Progenitor cell of endocrine pancreas (in vitro differentiated cells): ENCODE data around the gene MTX1. TPM values are rescaled to one million over a fixed set of nuclear protein-coding genes. Genes with fewer than 3 reads are reported as not detected.
A peak's percentile ranks its signal among the peaks of the same experiment; 100 is the strongest.

Source experiments
- DNase-seq: peaks from one replicate; pipeline ENCODE4 v3.0.0; 2021; ENCODE audit warnings: low spot score; ENCODE audit not compliant: unreplicated experiment
- H3K27ac Mint-ChIP-seq: 2 replicates; pipeline ENCODE4 v1.8.0; 2021; ENCODE audit warnings: mild to moderate bottlenecking, moderate library complexity, mixed read lengths
- H3K27me3 Mint-ChIP-seq: 2 replicates; pipeline ENCODE4 v1.8.0; 2021; ENCODE audit warnings: mixed read lengths
- H3K36me3 Mint-ChIP-seq: 2 replicates; pipeline ENCODE4 v1.8.0; 2022; ENCODE audit warnings: mixed read lengths; ENCODE audit not compliant: insufficient read depth
- H3K4me1 Mint-ChIP-seq: 2 replicates; pipeline ENCODE4 v1.8.0; 2021; ENCODE audit warnings: low read depth, mixed read lengths
- H3K4me3 Mint-ChIP-seq: 2 replicates; pipeline ENCODE4 v1.8.0; 2021; ENCODE audit warnings: low read depth, mild to moderate bottlenecking, moderate library complexity, mixed read lengths
- H3K9me3 Mint-ChIP-seq: 2 replicates; pipeline ENCODE4 v1.8.0; 2021; ENCODE audit warnings: low read depth, mixed read lengths
- CTCF ChIP-seq: fragments of 200-600 bp; sonication (generic); IDR thresholded peaks from one replicate; pipeline ENCODE4 v1.5.0; 2021; ENCODE audit warnings: antibody characterized with exemption, mild to moderate bottlenecking; ENCODE audit not compliant: unreplicated experiment
- total RNA-seq: library from RNA; stranded (reverse); gene quantifications from 2 replicates; pipeline ENCODE4 v1.2.1, GENCODE V29; 2021

MTX1 gene
- total RNA-seq, 1 donor from 2014 or later, result 38.7 TPM

GRCh38 chr1:155173478-155174323 lies 34.8 kb upstream of the MTX1 start, which contains the start of gene TRIM46:
Gene TRIM46 (plus strand): TSS chr1:155173849. CDS start chr1:155173967, 118 bp downstream.
- Mint-ChIP-seq H3K4me1 (peaks cover 29% of the 10 kb centered on the region), H3K27ac (peak within 1 kb of the TSS; percentile 96), H3K36me3 (peaks cover 6% of the 10 kb centered on the region), H3K9me3 (no peaks in the 10 kb centered on the region), H3K27me3 (no peaks in the 10 kb centered on the region), H3K4me3 (peak within 1 kb of the TSS; percentile 93)
- DNase-seq, result no peak
- no peak for TF ChIP-seq CTCF

GRCh38 chr1:155174324-155175280 lies 33.9 kb upstream of the MTX1 start:
- Mint-ChIP-seq H3K27me3 (no peaks in the 10 kb centered on the region), H3K4me1 (peaks cover 29% of the 10 kb centered on the region), H3K9me3 (no peaks in the 10 kb centered on the region), H3K27ac (peak overlapping the region; percentile 93), H3K4me3 (peak overlapping the region; percentile 93), H3K36me3 (peaks cover 5% of the 10 kb centered on the region)
- TF ChIP-seq CTCF, result no peak
- no peak for DNase-seq

GRCh38 chr1:155175281-155175926 lies 33.1 kb upstream of the MTX1 start:
- Mint-ChIP-seq H3K4me3 (peak overlapping the region; percentile 93), H3K9me3 (no peaks in the 10 kb centered on the region), H3K36me3 (peaks cover 5% of the 10 kb centered on the region), H3K27me3 (no peaks in the 10 kb centered on the region), H3K4me1 (peaks cover 29% of the 10 kb centered on the region), H3K27ac (no peak overlapping the region)
- no peak for DNase-seq
- TF ChIP-seq CTCF, result no peak

- Mint-ChIP-seq H3K27ac (no peak overlapping the region), H3K9me3 (no peaks in the 10 kb centered on the region), H3K4me1 (peaks cover 29% of the 10 kb centered on the region), H3K27me3 (no peaks in the 10 kb centered on the region), H3K36me3 (peaks cover 5% of the 10 kb centered on the region), H3K4me3 (peak overlapping the region; percentile 0)
- DNase-seq, result no peak
- no peak for TF ChIP-seq CTCF
Measured at GRCh38 chr1:155175927-155176371, 32.5 kb upstream of the MTX1 start.
